Urinary bladder (tissue), 4 donors: ENCODE results near the gene MAEA. TPM values are rescaled to one million over a fixed set of nuclear protein-coding genes. Genes with fewer than 3 reads are reported as not detected.
"Not testable (repeated sequence)": the region's sequence is repeated elsewhere in the genome, so short reads cannot be mapped to it uniquely, and the experiment has no call there.

Experiments
- DNase-seq: peaks from one replicate; pipeline ENCODE4 v3.0.0-alpha.2; 2015; ENCODE audit errors: extremely low spot score
- H3K27ac ChIP-seq: one replicate; pipeline ENCODE4 v1.5.1; 2013; ENCODE audit warnings: low read depth, mild to moderate bottlenecking, moderate library complexity
- H3K36me3 ChIP-seq: one replicate; pipeline ENCODE4 v1.6.1; 2013; ENCODE audit warnings: mild to moderate bottlenecking, moderate library complexity; ENCODE audit not compliant: insufficient read depth
- H3K4me1 ChIP-seq: one replicate; pipeline ENCODE4 v1.6.1; 2013; ENCODE audit warnings: mild to moderate bottlenecking, moderate library complexity; ENCODE audit not compliant: insufficient read depth
- H3K4me3 ChIP-seq: one replicate; pipeline ENCODE4 v1.5.1; 2013; ENCODE audit warnings: low read depth, low read length
- WGBS: extraction: QIAGEN DNeasy Blood & Tissue Kit; methylation state at CpG from one replicate; pipeline ENCODE4 v1.1.7; 2013; 5-methylcytosine and 5-hydroxymethylcytosine counted together
- polyA plus RNA-seq: library from polyadenylated mRNA; stranded (reverse); fragments of 200-250 nt; gene quantifications from one replicate; pipeline ENCODE4 v1.2.3, GENCODE V29; 2013
- total RNA-seq: library from RNA; depleted of rRNA; stranded (reverse); fragments of >200 nt; gene quantifications from one replicate; pipeline ENCODE4 v1.2.3, GENCODE V29; 2014
- donor health status: healthy with polysubstance abuse.
- donor health status: healthy.

MAEA gene
- total and polyA plus RNA-seq, 2 donors = 25.6 to 69.9 TPM

DNA sequence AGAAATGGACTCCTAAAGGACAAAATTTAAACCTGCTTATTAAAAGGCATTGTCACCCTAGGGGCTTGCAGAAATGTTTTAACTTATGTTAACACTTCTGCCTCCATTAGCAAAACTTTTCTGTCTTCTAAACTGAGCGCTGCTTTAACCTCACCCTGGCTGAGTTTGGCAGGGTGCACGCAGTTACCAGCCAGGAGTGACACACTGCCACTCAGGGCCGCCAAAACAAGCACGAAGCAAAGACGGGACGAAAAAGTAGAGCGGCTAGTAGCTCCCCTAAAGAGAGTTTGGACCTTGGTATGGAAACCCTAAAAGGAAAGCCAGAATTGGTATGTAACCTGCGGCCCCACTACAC, 33.6 kb downstream of the MAEA start:
- WGBS = 97% methylated on average over 8 of the region's 8 CpGs
- peaks cover 6% of the 10 kb centered on the region for H3K36me3 ChIP-seq

DNA sequence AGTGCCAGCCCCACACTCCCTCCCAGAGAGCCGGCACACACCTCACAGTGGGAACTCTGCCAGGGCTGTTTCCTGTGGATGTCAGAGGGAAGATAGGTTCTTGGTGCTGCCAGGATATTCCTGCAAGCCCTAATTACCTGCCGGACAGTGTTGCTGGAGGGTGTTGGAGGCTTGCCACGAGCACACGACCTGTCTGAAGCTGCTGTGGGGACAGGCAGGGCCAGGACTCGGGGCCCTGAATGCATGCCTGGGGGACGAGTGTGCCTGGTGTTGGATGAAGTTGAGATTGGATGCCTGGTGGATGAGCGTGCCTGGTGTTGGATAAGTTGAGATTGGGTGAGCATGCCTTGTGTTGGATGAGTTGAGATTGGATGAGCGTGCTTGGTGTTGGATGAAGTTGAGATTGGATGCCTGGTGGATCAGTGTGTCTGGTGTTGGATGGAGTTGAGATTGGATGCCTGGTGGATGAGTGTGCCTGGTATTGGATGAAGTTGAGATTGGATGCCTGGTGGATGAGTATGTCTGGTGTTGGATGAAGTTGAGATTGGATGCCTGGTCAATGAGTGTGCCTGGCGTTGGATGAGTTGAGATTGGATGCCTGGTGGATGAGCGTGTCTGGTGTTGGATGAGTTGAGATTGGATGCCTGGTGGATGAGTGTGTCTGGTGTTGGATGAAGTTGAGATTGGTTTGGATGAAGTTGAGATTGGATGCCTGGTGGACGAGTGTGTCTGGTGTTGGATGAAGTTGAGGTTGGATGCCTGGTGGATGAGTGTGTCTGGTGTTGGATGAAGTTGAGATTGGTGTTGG, 34.1 kb downstream of the MAEA start:
- H3K4me1 ChIP-seq = no peaks in the 10 kb centered on the region
- H3K4me3 ChIP-seq = no peak overlapping the region
- peaks cover 7% of the 10 kb centered on the region for H3K36me3 ChIP-seq
- DNase-seq = no peak
- WGBS = 93% methylated on average over 11 of the region's 11 CpGs
- H3K27ac ChIP-seq = no peak overlapping the region

More for the DNA sequence above, 33.6 kb downstream of the MAEA start:
- no peaks in the 10 kb centered on the region for H3K4me1 ChIP-seq
- no peak overlapping the region for H3K4me3 ChIP-seq
- no peak for DNase-seq
- no peak overlapping the region for H3K27ac ChIP-seq

DNA sequence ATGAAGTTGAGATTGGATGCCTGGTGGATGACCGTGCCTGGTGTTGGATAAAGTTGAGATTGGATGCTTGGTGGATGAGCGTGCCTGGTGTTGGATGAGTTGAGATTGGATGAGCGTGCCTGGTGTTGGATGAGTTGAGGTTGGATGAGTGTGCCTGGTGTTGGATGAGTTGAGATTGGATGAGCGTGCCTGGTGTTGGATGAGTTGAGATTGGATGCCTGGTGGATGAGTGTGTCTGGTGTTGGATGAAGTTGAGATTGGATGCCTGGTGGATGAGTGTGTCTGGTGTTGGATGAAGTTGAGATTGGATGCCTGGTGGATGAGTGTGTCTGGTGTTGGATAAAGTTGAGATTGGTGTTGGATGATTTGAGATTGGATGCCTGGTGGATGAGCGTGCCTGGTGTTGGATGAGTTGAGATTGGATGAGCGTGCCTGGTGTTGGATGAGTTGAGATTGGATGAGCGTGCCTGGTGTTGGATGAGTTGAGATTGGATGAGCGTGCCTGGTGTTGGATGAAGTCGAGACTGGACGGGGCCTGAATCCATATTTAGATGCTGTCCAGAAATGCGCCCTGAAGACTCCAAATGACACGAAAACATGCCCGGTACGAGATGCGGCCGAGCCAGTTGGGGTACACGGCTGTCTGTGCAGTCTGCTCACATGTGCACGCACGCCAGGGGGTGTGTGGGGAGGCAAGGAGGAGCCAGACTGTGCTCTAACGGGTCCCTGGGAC, 34.9 kb downstream of the MAEA start:
- H3K36me3 ChIP-seq, DNase-seq, H3K27ac ChIP-seq, H3K4me3 ChIP-seq, H3K4me1 ChIP-seq: not testable (repeated sequence)
- 96% methylated on average over 20 of the region's 20 CpGs for WGBS

DNA sequence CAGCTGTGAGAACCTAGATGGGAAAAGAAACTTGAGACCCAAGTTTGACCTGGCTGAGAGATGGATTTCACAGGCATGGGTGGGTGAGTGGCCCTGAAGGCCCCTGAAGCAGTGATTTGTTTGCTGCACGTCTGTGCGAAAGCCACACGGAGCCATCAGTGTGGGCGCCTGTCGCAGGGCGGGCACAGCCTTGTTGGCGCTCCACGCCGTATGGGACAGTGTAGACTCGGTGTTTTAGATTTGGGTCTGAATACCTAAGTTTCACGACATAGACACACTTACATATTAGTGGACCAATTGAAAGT, 35.4 kb downstream of the MAEA start:
- 96% methylated on average over 11 of the region's 11 CpGs for WGBS
- H3K27ac ChIP-seq = no peak overlapping the region
- no peak overlapping the region for H3K4me3 ChIP-seq
- DNase-seq = no peak
- H3K4me1 ChIP-seq = no peaks in the 10 kb centered on the region
- peaks cover 9% of the 10 kb centered on the region for H3K36me3 ChIP-seq

DNA sequence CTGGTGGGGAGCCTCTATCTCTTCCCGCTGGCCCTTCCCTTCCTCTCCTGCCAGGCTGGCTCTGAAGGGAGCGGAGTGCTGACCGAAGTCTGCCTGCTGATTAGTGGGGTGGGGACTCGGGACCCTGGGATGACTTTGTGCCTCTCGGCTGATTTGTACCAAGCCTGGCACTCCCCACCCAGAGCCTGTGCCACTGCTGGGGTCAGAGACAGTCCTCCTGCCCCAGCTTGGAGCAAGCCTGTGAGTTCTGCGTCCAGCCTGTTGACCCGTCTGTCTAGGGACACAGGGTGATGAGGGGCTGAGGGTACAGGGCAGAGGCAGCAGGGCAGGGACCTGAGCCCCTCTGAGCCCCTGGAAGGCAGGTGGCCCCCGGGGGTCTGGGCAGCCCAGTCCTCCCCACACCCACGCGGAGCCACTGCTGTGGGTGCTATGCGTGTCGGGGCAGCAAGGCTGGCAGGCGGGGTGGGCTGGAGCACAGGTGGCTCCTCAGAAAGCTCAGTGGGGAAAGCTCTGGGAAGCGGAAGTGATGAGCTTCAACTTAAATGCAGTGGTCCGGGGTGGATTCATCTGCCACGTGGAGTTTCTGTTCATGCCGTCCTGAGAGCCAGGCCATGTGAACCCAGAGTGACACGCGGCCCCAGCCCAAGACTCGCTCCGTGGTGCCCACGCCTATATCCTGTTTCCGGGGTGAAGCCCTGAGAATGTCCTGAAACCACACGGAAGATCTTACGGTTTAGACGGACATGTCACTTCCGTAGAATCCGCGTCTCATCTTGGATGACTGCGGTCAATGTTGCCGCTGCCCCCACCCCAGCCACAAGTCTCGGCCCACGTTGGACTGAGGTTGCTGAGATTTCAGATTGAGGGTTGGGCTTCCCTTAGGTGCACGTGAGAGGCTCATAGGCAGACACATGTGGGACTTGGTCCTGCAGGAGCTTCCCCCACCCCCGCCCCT, 36.3 kb downstream of the MAEA start:
- no peak overlapping the region for H3K4me3 ChIP-seq
- H3K36me3 ChIP-seq = peaks cover 9% of the 10 kb centered on the region
- H3K27ac ChIP-seq = no peak overlapping the region
- 87% methylated on average over 35 of the region's 35 CpGs for WGBS
- no peak for DNase-seq
- H3K4me1 ChIP-seq = no peaks in the 10 kb centered on the region

DNA sequence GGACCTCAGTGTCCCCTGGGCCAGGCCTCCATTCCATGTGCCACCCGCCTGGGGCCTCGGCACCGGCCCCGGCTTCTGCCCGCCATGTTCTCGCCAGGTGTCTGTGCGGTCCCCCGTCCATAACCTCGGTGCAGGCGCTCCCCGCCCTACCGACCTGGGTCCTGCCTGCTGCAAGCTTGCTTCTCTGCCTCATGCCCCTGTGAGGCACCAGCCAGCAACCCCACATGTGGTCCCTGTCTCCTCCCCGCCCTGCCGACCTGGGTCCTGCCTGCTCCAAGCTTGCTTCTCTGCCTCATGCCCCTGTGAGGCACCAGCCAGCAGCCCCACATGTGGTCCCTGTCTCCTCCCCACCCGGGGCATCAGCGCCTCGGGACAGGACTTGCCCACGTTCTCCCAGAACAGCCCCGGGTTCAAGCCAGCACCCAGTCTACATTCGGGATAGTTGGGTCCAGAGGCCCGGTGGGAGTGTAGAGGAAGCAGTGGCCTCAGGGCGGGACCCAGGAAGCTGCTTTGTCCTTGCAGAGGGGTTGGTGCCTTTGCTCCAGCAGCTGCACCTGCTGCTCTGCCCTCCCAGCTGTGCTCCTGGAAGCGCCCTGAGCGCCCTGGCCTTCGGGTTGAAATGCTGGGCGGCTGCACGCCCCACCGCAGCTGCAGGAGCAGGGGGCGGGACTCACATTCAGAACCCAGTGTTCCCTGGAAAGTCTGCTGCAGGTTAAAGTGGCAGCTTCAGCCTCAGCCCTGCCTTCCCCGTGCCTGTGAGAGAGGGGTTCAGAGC, 37.2 kb downstream of the MAEA start:
- no peaks in the 10 kb centered on the region for H3K4me1 ChIP-seq
- no peak overlapping the region for H3K27ac ChIP-seq
- H3K4me3 ChIP-seq = no peak overlapping the region
- no peak for DNase-seq
- H3K36me3 ChIP-seq = peaks cover 9% of the 10 kb centered on the region
- WGBS = 94% methylated on average over 30 of the region's 30 CpGs

DNA sequence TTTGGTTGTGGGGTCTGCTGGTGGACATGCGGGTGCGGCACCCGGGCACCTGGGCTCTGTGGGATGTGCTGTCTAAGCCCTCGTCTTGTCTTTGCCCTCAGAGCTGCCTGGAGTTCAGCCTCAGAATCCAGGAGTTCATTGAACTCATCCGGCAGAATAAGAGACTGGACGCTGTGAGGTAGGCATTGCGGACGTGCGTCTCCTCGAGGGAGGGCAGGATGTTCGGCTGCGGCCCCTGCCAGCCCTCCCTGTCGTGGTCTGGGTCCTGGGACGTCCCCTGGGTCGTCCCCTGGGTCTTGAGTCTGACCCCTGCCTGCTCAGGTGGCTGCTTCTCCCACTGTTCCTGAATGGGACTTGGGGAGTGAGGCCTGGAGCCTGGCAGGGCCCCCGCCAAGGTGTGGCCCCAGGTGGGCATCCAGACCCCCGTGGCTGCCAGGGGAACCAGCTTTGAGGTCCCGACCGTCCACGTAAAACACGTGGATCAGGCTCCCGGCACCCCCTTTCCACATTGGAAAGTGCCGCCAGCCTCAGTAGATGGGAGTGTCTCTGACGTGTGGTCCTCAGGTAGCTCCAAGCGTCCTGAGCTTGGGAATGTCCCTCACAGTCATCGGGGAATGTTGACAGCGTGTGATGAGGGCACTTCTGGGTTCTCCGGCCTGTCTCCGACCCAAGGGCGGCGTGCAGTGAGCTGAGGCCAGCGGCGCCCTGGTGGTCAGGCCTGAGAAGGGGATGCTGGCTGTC, 38.0 kb downstream of the MAEA start:
- 95% methylated on average over 33 of the region's 33 CpGs for WGBS
- DNase-seq = no peak
- Histone ChIP-seq H3K4me3 (no peak overlapping the region), H3K4me1 (no peaks in the 10 kb centered on the region), H3K36me3 (peaks cover 9% of the 10 kb centered on the region), H3K27ac (no peak overlapping the region)

DNA sequence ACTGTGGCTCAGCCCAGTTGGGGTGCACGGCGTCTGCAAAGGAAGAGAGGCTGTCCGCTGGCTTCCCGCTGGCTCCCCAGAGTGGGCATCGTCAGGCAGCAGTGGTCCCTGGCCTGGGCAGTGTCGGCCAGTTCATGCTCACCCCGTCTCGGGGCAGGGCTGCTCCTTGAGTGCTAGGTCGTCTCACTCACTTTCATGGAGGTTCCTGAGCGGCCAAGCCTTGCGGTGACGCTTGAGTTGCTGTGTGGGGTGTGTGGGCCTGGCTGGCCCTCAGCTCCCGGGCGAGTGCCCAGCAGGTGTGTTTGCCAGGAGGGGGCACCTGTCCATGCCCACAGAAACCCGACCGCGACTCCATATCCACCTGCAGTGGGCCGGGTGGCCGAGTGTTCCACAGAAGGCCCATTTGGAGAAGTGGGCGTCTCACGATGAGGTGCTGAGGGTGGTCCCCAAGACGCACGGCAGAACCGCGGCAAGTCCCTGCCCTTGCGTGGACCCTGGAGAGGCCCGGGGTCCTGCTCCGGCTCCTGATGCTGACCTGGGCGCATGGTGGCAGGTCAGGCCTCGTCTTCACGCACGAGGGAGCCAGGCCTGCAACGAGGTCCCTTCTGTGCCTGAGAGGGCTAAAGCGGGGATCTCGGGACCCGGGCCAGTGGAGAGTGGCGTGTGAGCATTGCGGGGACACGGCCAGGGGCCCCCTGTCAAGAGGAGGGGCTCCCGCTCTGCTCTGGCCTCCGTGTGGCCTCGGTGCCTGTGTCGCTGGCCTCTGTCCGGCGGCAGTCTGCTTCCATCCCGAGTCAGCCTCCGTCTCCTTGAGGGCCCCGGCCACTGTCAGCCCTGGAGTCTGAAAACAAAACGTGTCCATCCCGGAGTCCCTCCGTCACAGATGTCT, 38.8 kb downstream of the MAEA start:
- Histone ChIP-seq H3K36me3 (peaks cover 9% of the 10 kb centered on the region), H3K4me3 (no peak overlapping the region), H3K4me1 (no peaks in the 10 kb centered on the region), H3K27ac (no peak overlapping the region)
- no peak for DNase-seq
- WGBS = 94% methylated on average over 51 of the region's 51 CpGs

DNA sequence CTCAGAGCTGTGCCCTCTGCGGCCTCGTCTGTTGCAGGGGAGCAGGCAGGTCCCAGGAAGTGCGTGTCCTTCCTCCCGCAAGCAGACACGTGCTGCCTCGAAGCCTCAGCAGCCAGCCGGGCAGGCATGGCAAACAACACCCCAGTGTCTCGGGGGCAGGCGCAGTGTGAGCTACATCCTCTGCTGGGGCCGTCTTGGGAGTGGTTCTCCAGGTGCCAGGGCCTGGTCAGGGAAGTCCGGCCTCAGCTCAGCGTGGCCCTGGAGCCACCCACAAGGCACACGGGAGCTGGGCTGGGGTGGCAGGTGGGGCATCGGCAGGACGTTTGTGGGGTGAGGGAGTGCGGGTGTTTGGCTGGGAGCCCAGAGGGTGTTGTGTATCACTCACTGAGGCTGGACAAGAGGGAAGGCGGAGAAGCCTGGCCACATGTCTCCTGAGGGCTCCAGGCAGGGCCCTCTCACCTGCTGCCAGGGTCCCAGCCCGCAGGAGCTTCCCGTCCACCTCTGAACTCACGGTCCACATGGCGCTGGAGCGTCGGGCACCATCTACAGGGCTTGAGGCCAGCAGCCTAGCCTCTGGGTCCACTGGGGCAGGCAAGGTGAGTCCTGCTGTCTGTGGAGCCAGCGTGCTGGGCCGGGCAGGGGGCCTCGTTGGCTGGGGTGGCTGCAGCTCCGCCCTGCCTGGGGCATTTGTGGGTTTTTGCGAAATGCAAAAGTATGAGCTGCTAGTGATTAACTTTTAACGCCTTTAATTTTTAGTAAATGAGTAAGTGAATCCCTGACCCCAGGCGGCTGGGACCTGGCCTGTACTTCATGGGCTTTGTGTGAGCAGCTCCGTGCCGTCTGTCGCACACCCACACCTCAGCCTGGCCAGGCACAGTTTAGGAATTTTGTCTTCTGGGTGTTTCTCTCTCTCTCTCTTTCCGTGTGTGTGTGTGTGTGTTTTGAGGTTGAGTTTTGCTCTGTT, 40.0 kb downstream of the MAEA start:
- DNase-seq = no peak
- Histone ChIP-seq H3K4me3 (no peak overlapping the region), H3K36me3 (peaks cover 9% of the 10 kb centered on the region), H3K27ac (no peak overlapping the region), H3K4me1 (no peaks in the 10 kb centered on the region)
- 82% methylated on average over 34 of the region's 34 CpGs for WGBS

DNA sequence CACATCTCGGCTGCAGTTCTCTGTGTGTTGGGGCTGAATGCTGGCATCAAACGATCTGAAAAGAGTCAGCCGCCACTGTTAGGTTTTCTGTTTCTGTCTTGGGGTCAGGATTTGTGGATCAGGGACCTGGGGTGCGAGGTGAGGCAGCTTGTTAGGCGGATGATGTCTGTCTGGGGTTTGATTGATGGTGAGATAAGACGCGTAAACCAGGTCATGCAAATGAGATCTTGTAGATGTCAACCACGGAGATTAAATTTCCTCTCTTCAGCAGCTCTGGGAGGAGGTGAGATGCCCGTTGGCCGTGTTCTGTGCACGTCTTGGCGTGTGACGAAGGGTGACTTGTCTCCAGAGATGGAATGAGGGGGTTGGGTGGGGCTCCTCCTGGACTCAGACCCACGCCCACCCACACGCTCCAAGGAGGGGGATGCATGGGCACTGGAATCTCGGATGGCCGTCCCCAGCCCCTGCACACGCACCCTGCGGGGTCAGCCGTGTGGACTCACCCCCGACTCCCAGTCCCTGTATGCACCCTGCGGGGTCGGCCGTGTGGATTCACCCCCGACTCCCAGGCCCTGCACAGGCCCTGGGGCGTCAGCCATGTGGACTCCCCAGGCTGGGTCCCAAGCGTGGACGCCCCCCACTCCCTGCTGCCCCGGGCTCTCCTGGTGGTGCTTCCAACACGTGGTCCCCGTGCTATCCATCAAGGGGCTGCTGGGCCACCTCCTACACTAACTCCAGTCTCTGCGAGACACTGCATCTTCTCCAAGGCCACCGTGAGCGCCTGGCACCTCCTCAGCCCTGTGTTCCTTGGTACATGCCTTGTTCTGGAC, 41.3 kb downstream of the MAEA start:
- DNase-seq = no peak
- peaks cover 8% of the 10 kb centered on the region for H3K36me3 ChIP-seq
- WGBS = 83% methylated on average over 34 of the region's 34 CpGs
- no peaks in the 10 kb centered on the region for H3K4me1 ChIP-seq
- no peak overlapping the region for H3K27ac ChIP-seq
- H3K4me3 ChIP-seq = no peak overlapping the region
